GM06990 (cell line): ENCODE results near the gene PNMA8C.

Experiments
- DNase-seq: peaks from one replicate; pipeline ENCODE4 v3.0.0-alpha.2; 2011; ENCODE audit not compliant: insufficient read length; ENCODE audit errors: extremely low read depth
- H3K27me3 ChIP-seq: replicated peaks from 2 replicates; pipeline ENCODE4 v1.6.0; 2011; ENCODE audit warnings: low read length; ENCODE audit not compliant: control insufficient read depth, insufficient read depth
- H3K36me3 ChIP-seq: 2 replicates; pipeline ENCODE4 v1.5.1; 2011; ENCODE audit warnings: low read length; ENCODE audit not compliant: control insufficient read depth, insufficient read depth
- H3K4me3 ChIP-seq: replicated peaks from 2 replicates; pipeline ENCODE4 v1.5.1; 2011; ENCODE audit warnings: low read depth, mild to moderate bottlenecking, control low read depth, low read length
- CTCF ChIP-seq: IDR thresholded peaks from 2 replicates; pipeline ENCODE4 v1.5.1; 2011; ENCODE audit warnings: low read length, control low read depth, mild to moderate bottlenecking, inconsistent platforms; ENCODE audit not compliant: insufficient read depth, poor library complexity, severe bottlenecking

Gene PNMA8C

GRCh38 chr19:46411925-46412649 lies 16.6 kb downstream of the PNMA8C start:
- H3K4me3 ChIP-seq, result no peak overlapping the region
- no peak for DNase-seq
- no peaks in the 10 kb centered on the region for H3K36me3 ChIP-seq
- no peaks in the 10 kb centered on the region; the same call in none of the 2 replicates for H3K27me3 ChIP-seq
- no peak for TF ChIP-seq CTCF

GRCh38 chr19:46411088-46411924 lies 17.4 kb downstream of the PNMA8C start:
- Histone ChIP-seq H3K27me3 (no peaks in the 10 kb centered on the region; the same call in none of the 2 replicates), H3K4me3 (no peak overlapping the region)

GRCh38 chr19:46410205-46411087 lies 18.3 kb downstream of the PNMA8C start:
- no peak for DNase-seq
- Histone ChIP-seq H3K4me3 (no peak overlapping the region), H3K27me3 (no peaks in the 10 kb centered on the region; the same call in none of the 2 replicates), H3K36me3 (no peaks in the 10 kb centered on the region)
- no peak for TF ChIP-seq CTCF

More at GRCh38 chr19:46411088-46411924, 17.4 kb downstream of the PNMA8C start:
- no peaks in the 10 kb centered on the region for H3K36me3 ChIP-seq
- no peak for DNase-seq
- no peak for TF ChIP-seq CTCF

- DNase-seq, result no peak
- H3K27me3 ChIP-seq, result no peaks in the 10 kb centered on the region; the same call in none of the 2 replicates
- TF ChIP-seq CTCF, result no peak
- H3K36me3 ChIP-seq, result no peaks in the 10 kb centered on the region
- no peak overlapping the region for H3K4me3 ChIP-seq
These were observed 19.5 kb downstream of the PNMA8C start for GRCh38 chr19:46409191-46409590.

GRCh38 chr19:46408664-46409039 lies 20.1 kb downstream of the PNMA8C start:
- Histone ChIP-seq H3K36me3 (no peaks in the 10 kb centered on the region), H3K4me3 (no peak overlapping the region), H3K27me3 (no peaks in the 10 kb centered on the region; the same call in none of the 2 replicates)
- no peak for TF ChIP-seq CTCF
- no peak for DNase-seq
